H1 (cell line): ENCODE data around the gene RPS6KA5. TPM values are rescaled to one million over a fixed set of nuclear protein-coding genes. Genes with fewer than 3 reads are reported as not detected.

ENCODE experiments used
- ATF3 ChIP-seq: IDR thresholded peaks from 2 replicates; pipeline ENCODE4 v1.6.1; 2011; ENCODE audit warnings: low read depth, mild to moderate bottlenecking, low read length; ENCODE audit not compliant: insufficient read depth
- CEBPB ChIP-seq: IDR thresholded peaks from 2 replicates; pipeline ENCODE4 v1.6.1; 2012; ENCODE audit warnings: low read depth, low read length
- CHD7 ChIP-seq: fragments of 300-600 bp; sonication (generic); IDR thresholded peaks from 2 replicates; pipeline ENCODE4 v1.7.1; 2012; ENCODE audit warnings: low read length, moderate library complexity, mild to moderate bottlenecking, inconsistent platforms; ENCODE audit not compliant: insufficient replicate concordance
- SIX5 ChIP-seq: IDR thresholded peaks from 2 replicates; pipeline ENCODE4 v1.6.1; 2011; ENCODE audit warnings: mild to moderate bottlenecking, low read depth, low read length
- TAF7 ChIP-seq: optimal IDR thresholded peaks from 2 replicates; pipeline ENCODE3; 2011; ENCODE audit warnings: low read depth, mild to moderate bottlenecking, inconsistent platforms, low read length, moderate library complexity, borderline replicate concordance
- polyA plus RNA-seq, 7 experiments: library from polyadenylated mRNA; depleted of rRNA in 3 of 7; stranded (reverse) in 5 of 7; unstranded in 2 of 7; fragments of >200 nt in 5 of 7; fragments of 200-250 nt in 2 of 7; gene quantifications; 1 replicate in 5 of 7; 2 replicates in 1 of 7; 4 replicates in 1 of 7; pipeline versions ENCODE4 v1.2.1 to v1.2.3, GENCODE V29; 2011 to 2013; ENCODE audit warnings: missing spikeins in 2 of 7, mixed read lengths in 2 of 7
- total RNA-seq: library from RNA; stranded (reverse); fragmentation: NEBNext Ultra II Directional; extraction: Animal tissue kit (Norgen Biotek cat#: 25700); gene quantifications from 2 replicates; pipeline ENCODE4 v1.2.1, GENCODE V29; 2021

Gene RPS6KA5
- total and polyA plus RNA-seq, 2 of the 8 experiments (the other 6 are each of a cell fraction or from before 2014, with no cell fraction given) = 0.85 to 3.1 TPM

DNA sequence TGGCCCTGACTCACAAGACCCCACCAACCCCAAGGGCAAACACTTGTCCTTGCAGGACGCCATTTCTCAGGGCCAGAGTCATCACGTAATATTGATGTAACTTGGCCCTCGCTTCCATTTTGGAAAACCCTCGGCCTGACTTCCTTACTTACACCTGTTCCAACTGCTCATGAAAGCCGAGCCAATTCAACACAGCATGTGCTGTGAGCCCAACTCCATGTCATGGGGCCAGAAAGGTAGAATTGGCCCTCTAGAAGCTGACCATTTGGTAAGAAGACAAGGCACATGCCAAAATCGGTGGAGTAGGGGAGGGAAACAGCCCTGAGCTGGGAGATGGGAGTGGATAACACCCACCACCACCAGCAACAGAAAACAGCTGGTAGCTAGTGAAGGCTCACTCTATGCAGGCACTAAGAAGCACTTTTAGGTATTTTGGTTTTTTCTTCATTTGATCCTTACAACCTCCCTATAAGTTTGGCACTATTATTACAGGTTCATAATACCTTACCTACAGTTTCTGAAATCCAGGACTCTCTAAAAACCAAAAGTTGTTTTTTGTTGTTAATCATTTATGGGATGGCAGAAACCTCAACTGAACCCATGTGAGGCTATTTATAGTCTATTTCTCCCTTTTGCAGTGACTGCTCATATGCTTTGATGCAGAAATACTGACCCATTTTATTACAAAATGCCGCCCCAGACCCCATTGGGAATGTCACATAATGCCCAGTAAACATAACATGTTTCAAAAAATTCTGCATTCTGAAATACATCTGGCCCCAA, 250.7 kb downstream of the RPS6KA5 start (continued):
- TF ChIP-seq CHD7 = no peak
- no peak for TF ChIP-seq SIX5
- no peak for TF ChIP-seq ATF3
- no peak for TF ChIP-seq TAF7
- no peak for TF ChIP-seq CEBPB
